GM23338 (cell line): Measurements from ENCODE around the gene C3orf80. TPM values are rescaled to one million over a fixed set of nuclear protein-coding genes. Genes with fewer than 3 reads are reported as not detected.
"Not testable (repeated sequence)": the region's sequence is repeated elsewhere in the genome, so short reads cannot be mapped to it uniquely, and the experiment has no call there.

Source experiments
- ATAC-seq: fragments of 200-7000 bp; cut with Tn5 transposase; 3 replicates; pipeline ENCODE4 v1.9.1; 2020
- DNase-seq: peaks from one replicate; pipeline ENCODE4 v3.0.0-alpha.2; 2015; ENCODE audit warnings: low spot score
- H2AFZ ChIP-seq: fragments of 200-600 bp; sonication (generic); 2 replicates; pipeline ENCODE4 v1.8.0; 2016; ENCODE audit warnings: antibody characterized with exemption, mild to moderate bottlenecking, moderate library complexity
- H3F3A ChIP-seq: fragments of 200-600 bp; sonication (generic); replicated peaks from 2 replicates; pipeline ENCODE4 v1.8.0; 2017; ENCODE audit warnings: antibody characterized with exemption, mixed run types, low read depth
- H3K27ac ChIP-seq: fragments of 200-600 bp; sonication (generic); 2 replicates; pipeline ENCODE4 v1.6.1; 2016; ENCODE audit warnings: low read depth
- H3K27me3 ChIP-seq: fragments of 200-600 bp; sonication (generic); 2 replicates; pipeline ENCODE4 v1.8.0; 2016; ENCODE audit warnings: mild to moderate bottlenecking, mixed run types, moderate library complexity; ENCODE audit not compliant: insufficient read depth
- H3K36me3 ChIP-seq: fragments of 200-600 bp; sonication (generic); 2 replicates; pipeline ENCODE4 v1.8.0; 2016; ENCODE audit warnings: mild to moderate bottlenecking; ENCODE audit not compliant: insufficient read depth
- H3K4me1 ChIP-seq: fragments of 200-600 bp; sonication (generic); 2 replicates; pipeline ENCODE4 v1.8.0; 2016; ENCODE audit warnings: mild to moderate bottlenecking, moderate library complexity; ENCODE audit not compliant: insufficient read depth
- H3K4me2 ChIP-seq: fragments of 200-600 bp; sonication (generic); 2 replicates; pipeline ENCODE4 v1.7.1; 2017; ENCODE audit warnings: mixed run types
- H3K4me3 ChIP-seq: fragments of 200-600 bp; sonication (generic); 2 replicates; pipeline ENCODE4 v1.6.1; 2016; ENCODE audit warnings: mixed run types
- H3K79me2 ChIP-seq: fragments of 200-600 bp; sonication (generic); replicated peaks from 2 replicates; pipeline ENCODE4 v1.8.0; 2017; ENCODE audit warnings: mild to moderate bottlenecking; ENCODE audit not compliant: insufficient read depth
- H3K9me2 ChIP-seq: fragments of 200-600 bp; sonication (generic); 2 replicates; pipeline ENCODE4 v1.8.0; 2017; ENCODE audit not compliant: insufficient read depth
- H4K20me1 ChIP-seq: fragments of 200-600 bp; sonication (generic); replicated peaks from 2 replicates; pipeline ENCODE4 v1.8.0; 2017; ENCODE audit warnings: mild to moderate bottlenecking; ENCODE audit not compliant: insufficient read depth
- H3K27ac Mint-ChIP-seq: 2 replicates; pipeline ENCODE4 v1.8.0; 2020; ENCODE audit warnings: inconsistent platforms, mild to moderate bottlenecking, moderate library complexity, mixed read lengths
- H3K27me3 Mint-ChIP-seq: 3 replicates; pipeline ENCODE4 v1.8.0; 2022; ENCODE audit warnings: low read depth, mild to moderate bottlenecking, moderate library complexity, mixed read lengths, inconsistent platforms; ENCODE audit not compliant: insufficient read depth, poor library complexity
- H3K36me3 Mint-ChIP-seq: 3 replicates; pipeline ENCODE4 v1.8.0; 2021; ENCODE audit warnings: low read depth, mild to moderate bottlenecking, inconsistent platforms, moderate library complexity, mixed read lengths
- H3K4me1 Mint-ChIP-seq: 3 replicates; pipeline ENCODE4 v1.8.0; 2020; ENCODE audit warnings: mild to moderate bottlenecking, inconsistent platforms, mixed read lengths
- H3K4me3 Mint-ChIP-seq: 3 replicates; pipeline ENCODE4 v1.8.0; 2021; ENCODE audit warnings: moderate library complexity, mild to moderate bottlenecking, inconsistent platforms, mixed read lengths
- H3K9me3 Mint-ChIP-seq: 3 replicates; pipeline ENCODE4 v1.8.0; 2020; ENCODE audit warnings: moderate library complexity, mild to moderate bottlenecking, inconsistent platforms, mixed read lengths
- CREB1 ChIP-seq: fragments of 250-450 bp; sonication (Bioruptor Pico); IDR thresholded peaks from 2 replicates; pipeline ENCODE4 v1.5.0; 2020; ENCODE audit warnings: low read depth, mild to moderate bottlenecking, moderate library complexity
- EZH2 ChIP-seq: fragments of 200-600 bp; sonication (generic); IDR thresholded peaks from one replicate; pipeline ENCODE4 v1.8.0; 2017; ENCODE audit warnings: antibody characterized with exemption, mild to moderate bottlenecking, low read depth; ENCODE audit not compliant: unreplicated experiment
- EZH2phosphoT487 ChIP-seq: fragments of 200-600 bp; sonication (generic); IDR thresholded peaks from one replicate; pipeline ENCODE4 v1.8.1; 2018; ENCODE audit warnings: antibody characterized with exemption; ENCODE audit not compliant: unreplicated experiment
- POLR2AphosphoS5 ChIP-seq: IDR thresholded peaks from 2 replicates; pipeline ENCODE4 v1.6.1; 2016; ENCODE audit warnings: antibody characterized with exemption, low read depth
- STAT1 ChIP-seq: IDR thresholded peaks from one replicate; pipeline ENCODE4 v1.6.1; 2016; ENCODE audit warnings: antibody characterized with exemption; ENCODE audit not compliant: unreplicated experiment
- ZNF114 ChIP-seq: fragments of 250-450 bp; sonication (Bioruptor Pico); IDR thresholded peaks from 2 replicates; pipeline ENCODE4 v1.5.0; 2020; ENCODE audit warnings: mild to moderate bottlenecking, moderate library complexity
- polyA plus RNA-seq: library from polyadenylated mRNA; unstranded; fragments of >200 nt; fragmentation: Nextera tagmentation; extraction: Ambion mirVana; gene quantifications from 2 replicates; pipeline ENCODE4 v1.2.1, GENCODE V29; 2016
- total RNA-seq: library from RNA; depleted of rRNA; stranded (reverse); fragments of >200 nt; shearing (Covaris generic); gene quantifications from 2 replicates; pipeline ENCODE4 v1.2.3, GENCODE V29; 2014
- TF ChIP-seq, protein P1 (sequence below), 2 experiments: fragments of 200-600 bp in 1 of 2; sonication (generic) in 1 of 2; conservative IDR thresholded peaks; 2 replicates each; pipeline versions ENCODE4 v1.5.1 to v1.6.1; 2016 to 2017; ENCODE audit warnings: antibody characterized with exemption in 2 of 2, low read depth in 2 of 2, mild to moderate bottlenecking in 2 of 2, moderate library complexity in 1 of 2
- TF ChIP-seq, protein P2 (sequence below): IDR thresholded peaks from one replicate; pipeline ENCODE4 v1.6.1; 2018; ENCODE audit warnings: antibody characterized with exemption; ENCODE audit not compliant: unreplicated experiment

The C3orf80 gene
- total and polyA plus RNA-seq, 2 experiments from 2014 or later: 0.57 to 3.0 TPM

DNA sequence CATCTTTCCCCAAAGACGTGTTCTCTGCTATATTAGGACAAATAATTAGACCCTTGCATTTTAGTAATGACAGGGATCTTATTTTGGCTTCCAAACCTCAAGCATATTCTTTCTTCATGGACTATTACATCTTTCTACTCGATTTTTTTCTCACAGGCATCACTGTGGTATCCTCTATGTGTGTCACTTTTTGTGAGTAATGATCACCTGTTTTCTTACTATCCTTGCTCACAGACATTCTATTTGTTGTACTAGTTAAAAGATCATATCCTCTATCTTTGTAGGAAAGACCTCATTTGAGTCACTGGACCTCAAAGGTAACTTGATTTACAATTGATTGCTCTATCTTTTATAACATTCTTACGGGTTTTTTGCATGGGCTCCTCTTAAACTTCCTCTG is 6.8 kb downstream of the C3orf80 start (continued):
- TF ChIP-seq, protein P1, sequence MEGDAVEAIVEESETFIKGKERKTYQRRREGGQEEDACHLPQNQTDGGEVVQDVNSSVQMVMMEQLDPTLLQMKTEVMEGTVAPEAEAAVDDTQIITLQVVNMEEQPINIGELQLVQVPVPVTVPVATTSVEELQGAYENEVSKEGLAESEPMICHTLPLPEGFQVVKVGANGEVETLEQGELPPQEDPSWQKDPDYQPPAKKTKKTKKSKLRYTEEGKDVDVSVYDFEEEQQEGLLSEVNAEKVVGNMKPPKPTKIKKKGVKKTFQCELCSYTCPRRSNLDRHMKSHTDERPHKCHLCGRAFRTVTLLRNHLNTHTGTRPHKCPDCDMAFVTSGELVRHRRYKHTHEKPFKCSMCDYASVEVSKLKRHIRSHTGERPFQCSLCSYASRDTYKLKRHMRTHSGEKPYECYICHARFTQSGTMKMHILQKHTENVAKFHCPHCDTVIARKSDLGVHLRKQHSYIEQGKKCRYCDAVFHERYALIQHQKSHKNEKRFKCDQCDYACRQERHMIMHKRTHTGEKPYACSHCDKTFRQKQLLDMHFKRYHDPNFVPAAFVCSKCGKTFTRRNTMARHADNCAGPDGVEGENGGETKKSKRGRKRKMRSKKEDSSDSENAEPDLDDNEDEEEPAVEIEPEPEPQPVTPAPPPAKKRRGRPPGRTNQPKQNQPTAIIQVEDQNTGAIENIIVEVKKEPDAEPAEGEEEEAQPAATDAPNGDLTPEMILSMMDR (conservative IDR thresholded peaks at IDR 0.05; ENCODE audit: low read depth in 2 of 2): no peak
- no peak for TF ChIP-seq EZH2phosphoT487
- TF ChIP-seq ZNF114 (CRISPR knock-in tag): no peak
- no peak for TF ChIP-seq CREB1 (CRISPR knock-in tag)
- TF ChIP-seq EZH2: no peak
- TF ChIP-seq, protein P2, sequence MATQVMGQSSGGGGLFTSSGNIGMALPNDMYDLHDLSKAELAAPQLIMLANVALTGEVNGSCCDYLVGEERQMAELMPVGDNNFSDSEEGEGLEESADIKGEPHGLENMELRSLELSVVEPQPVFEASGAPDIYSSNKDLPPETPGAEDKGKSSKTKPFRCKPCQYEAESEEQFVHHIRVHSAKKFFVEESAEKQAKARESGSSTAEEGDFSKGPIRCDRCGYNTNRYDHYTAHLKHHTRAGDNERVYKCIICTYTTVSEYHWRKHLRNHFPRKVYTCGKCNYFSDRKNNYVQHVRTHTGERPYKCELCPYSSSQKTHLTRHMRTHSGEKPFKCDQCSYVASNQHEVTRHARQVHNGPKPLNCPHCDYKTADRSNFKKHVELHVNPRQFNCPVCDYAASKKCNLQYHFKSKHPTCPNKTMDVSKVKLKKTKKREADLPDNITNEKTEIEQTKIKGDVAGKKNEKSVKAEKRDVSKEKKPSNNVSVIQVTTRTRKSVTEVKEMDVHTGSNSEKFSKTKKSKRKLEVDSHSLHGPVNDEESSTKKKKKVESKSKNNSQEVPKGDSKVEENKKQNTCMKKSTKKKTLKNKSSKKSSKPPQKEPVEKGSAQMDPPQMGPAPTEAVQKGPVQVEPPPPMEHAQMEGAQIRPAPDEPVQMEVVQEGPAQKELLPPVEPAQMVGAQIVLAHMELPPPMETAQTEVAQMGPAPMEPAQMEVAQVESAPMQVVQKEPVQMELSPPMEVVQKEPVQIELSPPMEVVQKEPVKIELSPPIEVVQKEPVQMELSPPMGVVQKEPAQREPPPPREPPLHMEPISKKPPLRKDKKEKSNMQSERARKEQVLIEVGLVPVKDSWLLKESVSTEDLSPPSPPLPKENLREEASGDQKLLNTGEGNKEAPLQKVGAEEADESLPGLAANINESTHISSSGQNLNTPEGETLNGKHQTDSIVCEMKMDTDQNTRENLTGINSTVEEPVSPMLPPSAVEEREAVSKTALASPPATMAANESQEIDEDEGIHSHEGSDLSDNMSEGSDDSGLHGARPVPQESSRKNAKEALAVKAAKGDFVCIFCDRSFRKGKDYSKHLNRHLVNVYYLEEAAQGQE: no peak

DNA sequence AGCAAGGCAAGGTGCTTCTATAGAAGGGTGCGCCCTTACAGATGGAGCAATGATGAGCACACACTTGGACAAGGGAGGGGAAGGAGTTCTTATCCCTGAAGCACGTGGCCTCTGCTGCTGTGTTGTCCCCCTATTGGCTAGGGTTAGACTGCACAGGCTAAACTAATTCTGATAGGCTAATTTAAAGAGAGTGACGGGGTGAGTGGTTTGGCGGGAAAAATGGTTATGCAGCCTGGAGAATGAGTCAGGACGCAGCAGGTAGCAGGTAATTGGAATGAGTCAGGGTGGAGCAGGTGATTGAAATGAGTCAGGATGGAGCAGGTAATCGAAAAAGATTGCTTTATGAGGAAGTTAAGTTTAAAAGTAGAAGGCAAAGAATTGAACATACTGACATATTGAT is 15.5 kb downstream of the C3orf80 start:
- H3K27ac ChIP-seq, H3K9me3 Mint-ChIP-seq, H3K36me3 ChIP-seq, H3K4me1 Mint-ChIP-seq, DNase-seq, H3K36me3 Mint-ChIP-seq, H3K27me3 ChIP-seq, H3K27ac Mint-ChIP-seq, H3K4me2 ChIP-seq, ATAC-seq, H4K20me1 ChIP-seq, H3K9me2 ChIP-seq, H3K79me2 ChIP-seq, H3K4me3 Mint-ChIP-seq, H2AFZ ChIP-seq, H3K4me1 ChIP-seq, H3K27me3 Mint-ChIP-seq, H3K4me3 ChIP-seq, H3F3A ChIP-seq: not testable (repeated sequence)

DNA sequence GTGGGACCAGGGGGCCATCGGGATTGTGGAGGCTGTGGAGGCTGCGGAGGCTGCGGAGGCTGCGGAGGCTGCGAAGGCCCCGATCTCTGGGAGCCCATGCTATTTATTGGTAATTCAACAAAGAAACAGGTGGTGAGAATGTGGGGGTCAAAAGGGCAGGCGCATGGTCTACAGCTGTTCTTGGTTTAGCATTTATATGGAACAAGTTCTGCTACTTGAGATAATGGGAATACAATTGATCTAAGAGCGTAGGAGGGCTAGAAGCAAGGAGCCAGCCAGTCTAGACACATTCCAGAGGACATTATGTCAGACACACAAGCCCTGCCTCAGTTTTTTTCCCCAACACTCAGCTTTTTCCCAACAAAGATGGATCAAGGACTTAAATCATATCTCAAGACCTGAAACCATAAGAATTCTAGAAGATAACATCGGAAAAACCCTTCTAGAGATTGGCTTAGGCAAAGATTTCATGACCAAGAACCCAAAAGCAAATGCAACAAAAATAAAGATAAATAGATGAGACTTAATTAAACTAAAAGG is 20.1 kb downstream of the C3orf80 start:
- no peak overlapping the region for H3K27ac ChIP-seq
- no peaks in the 10 kb centered on the region for H3K27me3 ChIP-seq
- H3K27ac Mint-ChIP-seq: no peak overlapping the region
- H3K4me3 Mint-ChIP-seq: no peak overlapping the region
- no peaks in the 10 kb centered on the region for H3F3A ChIP-seq
- H3K36me3 Mint-ChIP-seq: no peaks in the 10 kb centered on the region
- no peak overlapping the region for H3K4me3 ChIP-seq
- no peaks in the 10 kb centered on the region for H4K20me1 ChIP-seq
- H3K9me2 ChIP-seq: no peaks in the 10 kb centered on the region
- no peaks in the 10 kb centered on the region for H3K79me2 ChIP-seq
- H3K36me3 ChIP-seq: no peaks in the 10 kb centered on the region
- H2AFZ ChIP-seq: no peak overlapping the region
- ATAC-seq (no peak), DNase-seq (no peak)
- H3K9me3 Mint-ChIP-seq: peaks cover 3% of the 10 kb centered on the region; the same call in 1 of the 3 replicates
- no peaks in the 10 kb centered on the region; the same call in 2 of the 3 replicates for H3K4me1 Mint-ChIP-seq
- no peaks in the 10 kb centered on the region for H3K4me1 ChIP-seq
- no peak overlapping the region for H3K4me2 ChIP-seq
- H3K27me3 Mint-ChIP-seq: peaks cover 1% of the 10 kb centered on the region
- TF ChIP-seq ZNF114 (CRISPR knock-in tag) (no peak), POLR2AphosphoS5 (no peak), CREB1 (CRISPR knock-in tag) (no peak), STAT1 (no peak), EZH2 (no peak)
- TF ChIP-seq, protein P1 (conservative IDR thresholded peaks at IDR 0.05; ENCODE audit: low read depth in 2 of 2): no peak
